NCI-H1436 (cell line): ENCODE data around the gene OSBPL10.

Experiments
- DNase-seq: peaks from one replicate; lab custom pipeline; 2025; lab: John Stamatoyannopoulos, UW

OSBPL10 gene

DNA sequence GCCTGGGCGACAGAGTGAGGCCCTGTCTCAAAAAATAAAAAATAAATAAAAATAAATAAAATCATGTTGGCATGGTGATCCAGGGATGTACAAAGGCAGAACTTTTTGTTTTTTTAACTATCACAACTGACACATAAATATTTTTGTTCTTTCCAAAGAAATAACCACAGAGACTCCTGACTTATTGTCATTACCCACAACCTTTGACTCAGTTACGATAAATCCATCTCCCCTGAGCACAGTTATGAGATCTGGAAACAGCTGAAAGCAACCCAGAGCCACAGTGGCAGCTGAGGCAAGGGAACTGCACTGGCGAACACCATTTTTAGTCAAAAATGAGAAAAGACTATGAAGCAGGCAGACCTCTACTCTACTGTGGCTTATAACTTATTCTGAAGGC, 24.0 kb downstream of the OSBPL10 start:
- no peak for DNase-seq

DNA sequence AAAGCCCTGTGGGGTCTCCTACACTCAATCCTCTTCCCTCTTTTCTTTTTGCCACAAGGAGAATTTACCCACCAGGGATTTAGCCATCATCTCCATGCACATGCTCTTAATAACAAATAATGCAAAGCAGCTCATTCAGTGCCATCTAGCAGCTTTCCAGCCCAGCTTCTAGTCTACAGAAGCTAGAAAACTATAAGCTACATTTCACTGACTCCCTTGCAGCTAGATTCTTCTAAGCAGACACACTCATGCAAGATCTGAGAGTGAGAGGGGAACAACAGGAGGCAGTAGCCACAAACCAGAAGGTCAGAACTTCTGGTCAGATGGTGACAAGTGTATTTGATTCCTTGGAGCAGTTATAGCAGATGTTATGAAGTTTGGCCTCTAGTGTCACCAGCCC, 25.5 kb downstream of the OSBPL10 start:
- no peak for DNase-seq

DNA sequence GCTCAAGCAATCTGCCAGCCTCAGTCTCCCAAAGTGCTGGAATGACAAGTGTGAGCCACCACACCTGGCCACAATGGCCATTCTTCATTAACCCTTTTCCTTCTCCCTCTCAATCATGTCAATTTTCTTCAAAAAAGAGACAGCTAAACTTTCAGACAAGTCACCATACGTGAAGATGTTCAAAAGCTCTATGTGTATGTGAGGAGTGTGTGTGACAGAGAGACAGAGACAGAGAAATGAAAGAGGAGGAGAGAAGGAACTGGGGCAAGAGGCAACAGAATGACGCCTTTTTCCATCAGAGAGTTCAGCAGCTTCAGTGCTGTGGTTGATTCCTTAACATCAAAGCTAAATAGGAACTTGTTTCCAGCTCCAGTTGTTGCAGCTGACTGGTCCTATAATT, 27.4 kb downstream of the OSBPL10 start:
- no peak for DNase-seq

DNA sequence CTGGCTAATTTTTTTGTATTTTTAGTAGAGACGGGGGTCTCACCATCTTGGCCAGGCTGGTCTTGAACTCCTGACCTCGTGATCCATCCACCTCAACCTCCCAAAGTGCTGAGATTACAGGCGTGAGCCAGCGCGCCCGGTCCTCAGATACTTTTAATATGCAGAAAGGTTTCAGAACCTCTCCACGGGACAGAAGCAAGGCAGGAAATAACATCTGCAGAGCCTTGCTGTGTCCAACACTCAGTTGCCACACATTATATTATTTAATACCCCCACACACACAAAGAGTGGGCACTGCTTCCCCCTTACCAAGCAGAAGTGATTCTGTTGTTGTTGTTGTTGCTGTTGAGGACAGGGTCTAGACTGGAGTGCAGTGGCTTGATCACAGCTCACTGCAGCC, 28.0 kb downstream of the OSBPL10 start:
- no peak for DNase-seq

DNA sequence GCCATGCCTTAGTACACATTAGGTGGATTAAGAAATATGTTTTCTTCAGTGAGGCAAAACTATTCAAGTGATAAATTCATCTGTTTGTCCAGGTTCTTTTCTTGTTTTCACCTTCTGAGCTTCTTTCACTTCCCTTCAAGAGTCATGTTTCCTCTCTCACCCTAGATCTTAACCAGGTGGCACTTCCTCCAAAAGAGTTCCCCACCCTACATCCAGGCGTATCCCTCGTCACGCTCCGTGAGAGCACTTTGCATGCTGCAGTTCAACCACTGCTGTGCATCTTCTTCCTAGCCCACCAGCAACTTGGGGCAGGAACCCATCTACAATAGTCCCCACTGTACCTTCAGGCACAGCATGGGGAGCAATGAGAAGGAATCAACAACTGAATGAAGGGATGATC, 28.9 kb downstream of the OSBPL10 start:
- DNase-seq: no peak

DNA sequence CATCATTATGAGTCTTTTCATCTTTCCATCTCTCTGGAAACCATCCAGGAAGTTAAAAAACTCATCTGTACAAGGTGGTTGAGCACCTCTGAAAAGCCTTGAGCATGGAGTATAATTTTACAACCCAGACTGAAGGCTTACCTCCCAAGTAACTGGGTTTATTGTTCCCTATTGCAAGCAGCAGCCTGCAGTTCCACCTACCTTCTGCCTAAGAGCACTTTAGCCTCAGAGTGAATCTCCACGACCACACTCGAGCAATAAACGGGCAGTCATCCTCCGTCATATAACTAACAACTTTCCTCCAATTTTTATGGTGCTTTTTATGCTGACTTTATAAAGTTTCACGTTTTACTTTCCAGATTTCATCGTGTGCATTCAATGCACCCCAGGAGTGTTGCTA, 32.8 kb downstream of the OSBPL10 start:
- DNase-seq: no peak

DNA sequence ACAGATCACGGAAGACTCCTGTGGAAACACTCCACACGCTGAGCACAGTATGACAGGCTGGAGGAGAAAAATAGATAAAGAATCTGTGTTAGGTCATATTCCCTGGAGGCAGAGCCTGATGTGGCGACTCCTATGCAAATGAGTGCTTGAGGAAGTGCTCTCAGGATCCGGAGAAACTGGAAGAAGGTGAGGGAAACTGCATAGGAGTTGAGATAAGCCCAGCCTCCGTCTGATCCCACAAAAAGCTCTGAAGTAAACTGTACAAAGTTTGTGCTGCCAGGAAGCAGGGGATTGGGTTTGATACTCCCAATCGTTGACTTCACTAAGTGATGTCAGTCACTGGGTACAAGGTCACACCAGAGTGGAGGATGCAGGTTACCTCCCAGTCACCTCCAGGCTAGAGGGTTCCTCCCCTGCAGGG, 33.4 kb downstream of the OSBPL10 start:
- no peak for DNase-seq

DNA sequence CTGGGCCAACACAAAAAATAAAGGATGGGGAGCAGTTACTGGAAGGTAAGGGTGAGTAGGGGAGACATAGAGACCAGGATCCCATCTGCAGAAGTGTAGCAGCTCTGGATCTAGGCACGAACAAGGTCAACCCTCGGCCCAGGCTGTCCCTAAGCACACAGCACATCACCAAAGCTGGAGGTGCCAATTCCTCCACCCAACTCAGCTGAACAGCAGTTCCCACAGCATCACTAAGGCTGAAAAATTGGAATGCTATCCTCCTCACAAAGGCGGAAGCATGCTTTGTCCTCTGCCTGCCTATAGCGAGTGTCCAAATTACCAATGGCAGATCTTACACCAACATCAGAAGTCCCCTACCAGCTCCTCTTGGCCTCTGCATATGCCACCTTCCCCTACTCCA, 33.9 kb downstream of the OSBPL10 start:
- no peak for DNase-seq

DNA sequence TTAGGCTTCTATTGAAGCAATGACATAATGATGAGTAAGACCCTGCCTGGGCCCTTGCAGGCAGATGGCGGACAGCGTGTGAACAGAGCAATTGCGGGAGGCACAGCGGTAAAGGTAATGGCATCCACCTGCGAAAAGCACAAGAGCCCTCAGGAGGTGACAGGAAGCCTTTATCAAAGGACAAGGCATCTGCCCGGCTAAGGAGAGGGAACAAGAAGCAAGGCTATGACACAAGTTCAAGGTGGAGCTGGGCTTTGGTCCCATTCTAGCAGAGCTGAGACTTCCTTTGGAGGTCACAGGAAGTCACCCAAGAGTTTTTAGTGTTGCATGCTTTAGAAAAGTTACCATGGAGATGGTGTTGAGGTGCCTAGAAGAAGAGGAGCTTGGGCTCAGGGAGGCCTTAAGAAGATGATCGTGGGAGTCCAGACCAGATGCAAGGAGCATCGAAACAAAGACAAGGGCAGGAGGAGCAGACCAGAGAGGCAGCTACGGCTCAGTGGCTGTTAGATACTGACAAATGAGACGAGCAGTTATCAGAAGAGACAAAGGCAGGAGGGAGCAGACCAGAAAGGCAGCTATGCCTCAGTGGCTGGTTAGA, 34.5 kb downstream of the OSBPL10 start:
- no peak for DNase-seq

DNA sequence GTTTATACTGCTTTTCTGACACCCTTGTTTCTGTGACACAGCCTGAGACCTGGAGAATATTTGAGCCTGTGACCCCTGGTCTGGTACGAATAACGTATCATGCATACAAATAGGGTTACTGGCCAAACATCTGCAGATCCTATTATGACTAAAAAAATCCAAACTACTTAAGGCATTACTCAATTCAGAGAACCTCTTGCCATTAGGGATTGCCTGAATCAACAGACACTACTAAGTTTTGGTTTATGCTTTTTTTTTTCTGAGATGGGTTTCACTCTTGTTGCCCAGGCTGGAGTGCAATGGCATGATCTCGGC, 35.4 kb downstream of the OSBPL10 start:
- no peak for DNase-seq

DNA sequence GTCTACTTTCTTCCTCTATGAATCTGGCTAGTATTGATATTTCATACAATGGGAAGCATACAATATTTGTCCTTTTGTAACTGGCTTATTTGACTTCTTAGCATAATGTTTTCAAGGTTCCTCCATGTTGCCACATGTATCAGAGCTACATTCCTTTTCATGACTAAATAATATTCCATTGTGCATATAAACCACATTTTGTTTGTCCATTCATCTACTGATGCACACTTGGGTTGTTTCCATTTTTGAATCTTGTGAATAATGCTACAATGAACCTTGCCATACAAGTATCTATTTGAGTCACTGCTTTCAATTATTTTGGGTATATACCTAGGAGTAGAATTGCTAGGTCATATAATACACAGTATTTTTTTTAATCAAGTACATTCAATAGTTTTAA, 38.0 kb downstream of the OSBPL10 start:
- DNase-seq: no peak

DNA sequence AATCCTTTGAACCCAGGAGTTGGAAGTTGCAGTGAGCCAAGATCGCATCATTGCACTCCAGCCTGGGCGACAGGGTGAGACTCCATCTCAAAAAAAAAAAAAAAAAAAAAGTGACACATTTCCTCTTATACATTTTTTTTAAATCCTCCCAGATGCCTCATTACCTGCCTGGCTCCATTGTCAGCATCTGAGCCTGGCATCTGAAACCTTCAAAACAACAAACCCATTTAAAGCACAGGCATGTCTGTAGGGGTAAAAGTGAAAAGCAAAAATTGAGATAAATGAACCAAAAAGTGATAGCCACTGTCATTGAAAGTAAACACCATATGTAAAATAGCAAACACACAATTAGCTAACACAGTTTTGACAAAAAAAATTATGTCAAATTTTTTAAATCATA, 38.6 kb downstream of the OSBPL10 start:
- no peak for DNase-seq

DNA sequence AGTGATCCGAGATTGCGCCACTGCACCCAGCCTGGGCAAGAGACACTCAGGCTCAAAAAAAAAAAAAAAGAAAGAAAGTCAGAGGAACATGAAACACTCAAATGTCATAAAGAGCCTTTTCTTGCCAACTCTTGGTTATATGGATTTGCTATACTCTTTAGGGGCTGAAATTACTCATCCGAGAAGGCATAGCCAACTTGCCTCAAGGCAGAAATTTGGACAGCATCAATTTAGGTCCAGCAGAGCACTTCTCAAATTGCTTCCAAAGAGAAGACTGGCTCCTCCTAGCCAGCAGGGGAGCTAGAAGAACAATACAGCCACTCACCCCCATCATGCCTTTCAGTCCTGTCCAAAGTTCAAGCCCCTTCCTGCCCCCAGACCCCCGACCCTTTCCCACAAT, 43.8 kb downstream of the OSBPL10 start:
- DNase-seq: no peak

DNA sequence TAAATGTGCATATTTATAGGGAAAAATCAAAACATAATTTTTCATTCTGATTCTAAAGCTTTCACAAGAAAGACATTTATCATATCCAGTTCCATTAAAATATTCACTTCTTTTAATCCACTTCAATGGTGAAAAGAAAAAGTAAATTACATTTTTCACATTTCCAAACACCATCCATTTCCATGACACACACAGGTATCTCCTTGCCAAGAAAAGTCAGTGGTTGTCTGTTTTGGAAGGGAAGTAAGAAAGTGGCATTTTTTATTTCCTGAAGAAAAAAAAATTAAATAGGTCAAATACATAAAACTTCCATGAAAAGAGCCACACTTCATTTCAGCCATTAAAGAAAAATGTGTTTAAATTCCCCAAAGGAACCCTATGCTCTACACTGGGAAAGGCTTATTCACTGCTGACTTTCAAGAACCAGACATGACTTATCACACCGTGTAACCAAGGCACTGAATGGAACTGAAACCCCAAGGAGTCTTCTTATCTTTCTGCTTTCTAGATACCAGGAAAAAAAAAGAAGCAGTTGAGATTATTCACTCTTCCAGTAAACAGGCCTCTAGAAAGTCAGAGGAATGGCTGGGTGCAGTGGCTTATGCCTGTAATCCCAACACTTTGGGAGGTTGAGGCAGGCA, 44.5 kb downstream of the OSBPL10 start:
- DNase-seq: no peak

DNA sequence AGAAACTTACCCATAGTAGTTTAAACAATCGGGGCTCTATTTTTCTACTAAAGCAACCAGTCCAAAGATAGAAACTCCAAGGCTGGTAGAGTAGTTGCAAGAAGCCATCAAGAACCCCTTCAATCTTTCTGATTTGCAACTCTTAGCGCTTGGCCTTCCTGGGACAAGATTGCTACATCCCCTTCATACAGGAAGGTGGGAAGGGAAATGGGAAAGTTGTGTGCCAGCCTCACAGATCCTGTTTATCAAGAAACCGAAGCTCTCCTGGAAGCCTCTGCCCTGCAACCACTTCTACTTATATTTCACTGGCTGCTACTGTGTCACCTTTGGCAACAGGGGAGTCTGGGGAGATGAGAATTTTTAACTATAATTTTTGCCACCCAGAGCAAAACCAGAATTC, 46.2 kb downstream of the OSBPL10 start:
- DNase-seq: no peak

DNA sequence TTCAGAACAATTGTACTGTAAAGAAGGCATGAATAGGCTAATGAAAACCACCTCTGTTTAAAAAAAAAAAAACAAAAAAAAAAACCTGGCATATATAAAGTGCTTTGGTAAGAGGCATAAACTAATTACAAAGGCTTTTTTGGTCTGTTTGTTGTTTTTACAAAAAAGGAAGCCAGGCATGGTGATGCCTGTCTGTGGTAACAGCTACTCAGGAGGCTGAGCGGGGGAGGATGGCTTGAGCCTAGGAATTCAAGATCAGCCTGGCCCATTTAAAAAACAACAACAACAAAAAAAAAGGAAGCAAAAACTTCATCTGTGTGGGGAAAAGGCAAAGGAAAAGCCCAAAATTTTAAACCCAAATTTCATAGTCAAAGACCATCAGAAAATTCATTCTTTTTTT, 47.0 kb downstream of the OSBPL10 start:
- DNase-seq: no peak

DNA sequence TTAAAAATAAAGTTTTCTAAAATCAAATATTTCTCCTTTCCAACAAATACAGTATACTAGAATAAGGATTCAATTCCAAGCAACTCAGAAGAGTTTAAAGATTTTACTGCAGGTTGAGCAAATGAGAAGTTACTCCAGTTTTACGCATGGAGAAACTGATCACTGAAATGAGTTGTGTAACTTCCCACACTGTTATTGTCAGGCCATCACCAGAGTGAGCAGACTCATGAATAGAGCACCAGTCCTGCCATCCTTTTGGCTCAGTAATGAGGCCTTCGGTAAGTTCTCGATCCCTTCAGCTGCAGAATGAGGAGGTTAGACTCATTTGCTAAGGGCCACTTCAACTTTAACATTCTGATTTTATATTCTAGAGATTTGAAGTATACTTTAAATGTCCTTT, 48.1 kb downstream of the OSBPL10 start:
- no peak for DNase-seq

DNA sequence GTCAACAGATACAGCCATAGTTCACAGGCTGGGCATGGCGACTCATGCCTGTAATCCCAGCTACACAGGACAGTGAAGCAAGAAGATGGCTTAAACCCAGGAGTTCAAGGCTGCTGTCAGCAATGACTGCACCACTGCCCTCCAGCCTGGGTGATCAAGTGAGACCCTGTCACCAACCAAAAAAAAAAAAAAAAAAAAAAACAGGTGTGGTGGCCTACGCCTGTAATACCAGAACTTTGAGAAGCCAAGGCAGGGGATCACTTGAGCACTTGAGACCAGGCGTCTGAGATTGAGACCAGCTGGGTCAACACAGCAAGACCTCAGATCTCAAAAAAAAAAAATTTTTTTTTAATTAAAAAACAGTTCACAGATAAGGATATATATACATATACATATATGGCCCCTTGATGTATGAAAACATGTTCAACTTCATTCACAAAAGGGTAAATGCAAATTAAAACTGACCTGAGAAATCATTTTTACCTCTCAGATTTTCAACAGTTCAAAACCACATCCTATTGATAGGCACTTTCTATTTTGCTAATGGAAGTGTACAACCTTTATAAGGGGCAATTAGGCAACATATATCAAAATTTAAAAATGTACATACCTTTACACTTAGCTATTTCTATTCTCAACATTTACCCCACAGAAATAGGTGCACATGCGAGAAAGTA, 51.1 kb downstream of the OSBPL10 start:
- no peak for DNase-seq

DNA sequence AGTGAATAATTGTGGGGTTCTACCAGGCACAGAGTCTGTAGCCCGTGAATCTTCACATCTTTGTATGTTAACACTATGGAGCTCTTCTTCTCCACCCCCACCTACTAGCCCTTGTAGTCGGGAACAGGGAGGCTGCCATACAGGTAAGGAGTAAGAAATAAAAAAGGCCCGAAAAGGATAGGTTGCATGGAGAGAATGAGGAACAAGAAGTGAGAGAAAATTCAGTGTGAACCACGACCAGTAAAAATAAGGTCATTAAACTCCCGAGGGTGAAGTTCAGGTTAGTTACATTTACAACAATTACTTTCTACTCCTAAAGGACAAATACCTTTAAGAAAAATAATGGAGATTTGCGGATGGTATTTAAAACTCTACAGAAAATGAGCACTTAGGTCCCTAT, 53.3 kb downstream of the OSBPL10 start:
- no peak for DNase-seq

DNA sequence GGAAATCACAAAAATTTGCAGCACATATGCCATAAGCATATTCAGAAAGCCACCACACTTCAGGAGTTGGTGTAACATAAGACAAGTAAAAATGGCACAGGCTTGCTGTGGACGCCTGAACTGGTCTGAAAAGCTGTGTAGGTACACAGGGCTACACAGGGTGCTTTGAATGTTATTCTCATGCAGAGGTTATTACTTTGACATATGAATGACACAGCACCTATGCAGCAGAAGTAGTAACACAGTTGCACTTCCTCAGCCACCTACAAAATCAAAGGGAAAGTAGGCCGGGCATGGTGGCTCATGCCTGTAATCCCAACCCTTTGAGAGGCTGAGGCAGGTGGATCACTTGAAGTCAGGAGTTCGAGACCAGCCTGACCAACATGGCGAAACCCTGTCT, 54.5 kb downstream of the OSBPL10 start:
- DNase-seq: no peak

DNA sequence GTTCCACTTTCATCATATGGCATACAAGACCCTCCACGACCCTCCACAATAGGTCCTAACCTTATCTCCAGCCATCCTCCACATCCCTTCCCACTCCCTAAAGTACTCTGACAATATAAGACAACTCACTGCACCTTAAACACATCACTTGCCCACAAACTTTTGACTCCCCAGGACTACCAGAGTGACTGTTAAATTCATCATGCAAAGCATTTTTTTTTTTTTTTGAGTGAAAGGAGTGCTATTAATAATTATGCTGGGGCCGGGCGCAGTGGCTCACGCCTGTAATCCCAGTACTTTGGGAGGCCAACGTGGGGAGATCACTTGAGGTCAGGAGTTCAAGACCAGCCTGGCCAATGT, 55.8 kb downstream of the OSBPL10 start:
- no peak for DNase-seq

DNA sequence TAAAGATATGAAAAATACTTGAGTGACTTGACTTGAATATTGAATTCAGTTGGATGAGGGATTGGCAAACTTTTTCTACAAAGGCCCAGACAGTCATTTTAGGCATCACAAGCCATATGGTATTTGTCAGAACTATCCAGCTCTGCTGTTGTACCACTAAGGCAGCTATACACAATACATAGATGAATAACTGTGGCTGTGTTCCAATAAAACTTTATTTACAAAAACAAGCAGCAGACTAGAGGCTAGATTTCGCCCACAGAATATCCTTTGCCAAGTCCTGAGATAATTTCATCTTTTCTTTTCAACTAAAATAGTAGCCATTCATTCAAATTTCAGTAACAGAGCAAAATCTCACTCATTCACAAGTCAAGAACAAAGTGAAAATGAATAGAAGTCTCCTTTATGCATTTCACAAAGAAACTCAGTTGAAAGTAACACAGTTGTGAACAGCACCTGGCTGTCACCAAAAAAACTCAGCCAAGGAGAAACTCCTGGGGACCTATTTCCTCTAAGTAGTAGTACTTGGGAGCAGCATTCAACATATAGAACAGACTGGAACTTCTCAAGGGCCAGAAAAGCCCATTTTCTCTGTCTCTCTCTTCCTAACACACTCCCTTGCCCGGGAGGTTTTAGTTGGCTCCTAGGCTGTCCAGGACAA, 56.3 kb downstream of the OSBPL10 start:
- no peak for DNase-seq

DNA sequence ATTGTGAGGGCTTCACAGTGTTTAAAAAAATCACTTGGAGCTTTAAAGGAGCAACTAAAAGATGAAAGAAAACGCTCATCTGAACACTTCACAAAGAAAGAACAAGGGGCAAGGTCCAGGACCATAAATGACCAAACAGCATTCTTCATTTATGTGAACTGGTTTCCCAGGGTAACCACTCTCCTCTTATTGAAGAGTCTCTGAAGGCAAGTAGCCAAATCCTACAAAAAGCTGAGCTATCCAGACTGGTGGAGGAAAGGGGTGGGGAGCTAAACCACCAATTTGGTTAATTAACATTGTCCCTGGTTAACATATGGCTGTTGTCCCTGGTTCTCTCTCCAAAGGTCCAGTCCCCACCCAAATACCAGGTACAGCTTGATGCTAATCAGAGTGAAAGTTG, 58.1 kb downstream of the OSBPL10 start:
- DNase-seq: no peak

DNA sequence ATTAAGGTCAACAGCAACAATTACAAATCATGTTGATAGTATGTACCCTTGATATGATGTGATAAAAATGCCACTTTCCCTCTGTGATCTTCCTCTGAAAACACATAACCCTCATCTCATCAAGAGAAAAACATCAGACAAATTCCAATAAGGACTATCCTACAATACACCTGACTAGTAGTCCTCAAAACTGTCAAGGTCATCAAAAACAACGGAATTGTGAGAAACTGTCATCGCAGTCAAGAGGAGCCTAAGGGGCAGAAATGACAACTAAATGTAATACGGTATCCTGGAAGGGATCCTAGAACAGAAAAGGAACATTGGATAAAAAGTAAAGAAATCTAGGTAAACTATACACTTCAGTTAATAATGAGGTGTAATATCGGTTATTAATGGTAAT, 59.2 kb downstream of the OSBPL10 start:
- no peak for DNase-seq
